Measurements from ENCODE around the gene INO80C. TPM values are rescaled to one million over a fixed set of nuclear protein-coding genes. Genes with fewer than 3 reads are reported as not detected.

Gene INO80C
- total RNA-seq, 1 donor: 11.5 TPM

GRCh38 chr18:35443847-35444246, 53.9 kb downstream of the INO80C start:
- H3K4me3 ChIP-seq (ENCODE audit: low read length): no peak overlapping the region
- no peaks in the 10 kb centered on the region for H3K4me1 ChIP-seq (ENCODE audit: insufficient read depth, low read length)
- H3K27me3 ChIP-seq (ENCODE audit: insufficient read depth, low read length): no peaks in the 10 kb centered on the region
- H3K9me3 ChIP-seq (ENCODE audit: low read depth, low read length): no peaks in the 10 kb centered on the region

GRCh38 chr18:35443434-35443833, 54.3 kb downstream of the INO80C start:
- H3K4me3 ChIP-seq (ENCODE audit: low read length): no peak overlapping the region
- H3K4me1 ChIP-seq (ENCODE audit: insufficient read depth, low read length): no peaks in the 10 kb centered on the region
- H3K9me3 ChIP-seq (ENCODE audit: low read depth, low read length): no peaks in the 10 kb centered on the region
- H3K27me3 ChIP-seq (ENCODE audit: insufficient read depth, low read length): no peaks in the 10 kb centered on the region

GRCh38 chr18:35442701-35443100, 55.1 kb downstream of the INO80C start:
- Histone ChIP-seq H3K9me3 (ENCODE audit: low read depth, low read length) (no peaks in the 10 kb centered on the region), H3K27me3 (ENCODE audit: insufficient read depth, low read length) (no peaks in the 10 kb centered on the region), H3K4me1 (ENCODE audit: insufficient read depth, low read length) (no peaks in the 10 kb centered on the region), H3K4me3 (ENCODE audit: low read length) (no peak overlapping the region)

- H3K27me3 ChIP-seq (ENCODE audit: insufficient read depth, low read length): no peaks in the 10 kb centered on the region
- no peaks in the 10 kb centered on the region for H3K9me3 ChIP-seq (ENCODE audit: low read depth, low read length)
- H3K4me3 ChIP-seq (ENCODE audit: low read length): no peak overlapping the region
- H3K4me1 ChIP-seq (ENCODE audit: insufficient read depth, low read length): no peaks in the 10 kb centered on the region
These were observed 55.7 kb downstream of the INO80C start for GRCh38 chr18:35441857-35442595.

GRCh38 chr18:35438480-35439234, 59.1 kb downstream of the INO80C start:
- Histone ChIP-seq H3K4me3 (ENCODE audit: low read length) (no peak overlapping the region), H3K4me1 (ENCODE audit: insufficient read depth, low read length) (no peaks in the 10 kb centered on the region), H3K9me3 (ENCODE audit: low read depth, low read length) (peaks cover 8% of the 10 kb centered on the region), H3K27me3 (ENCODE audit: insufficient read depth, low read length) (no peaks in the 10 kb centered on the region)

- Histone ChIP-seq H3K4me1 (ENCODE audit: insufficient read depth, low read length) (no peaks in the 10 kb centered on the region), H3K9me3 (ENCODE audit: low read depth, low read length) (peaks cover 8% of the 10 kb centered on the region), H3K4me3 (ENCODE audit: low read length) (no peak overlapping the region), H3K27me3 (ENCODE audit: insufficient read depth, low read length) (no peaks in the 10 kb centered on the region)
These were observed 59.9 kb downstream of the INO80C start for GRCh38 chr18:35437836-35438235.

- Histone ChIP-seq H3K27me3 (ENCODE audit: insufficient read depth, low read length) (no peaks in the 10 kb centered on the region), H3K9me3 (ENCODE audit: low read depth, low read length) (peaks cover 8% of the 10 kb centered on the region), H3K4me3 (ENCODE audit: low read length) (no peak overlapping the region), H3K4me1 (ENCODE audit: insufficient read depth, low read length) (no peaks in the 10 kb centered on the region)
These were observed 61.6 kb downstream of the INO80C start for GRCh38 chr18:35436076-35436649.

- H3K4me1 ChIP-seq (ENCODE audit: insufficient read depth, low read length): no peaks in the 10 kb centered on the region
- no peak overlapping the region for H3K4me3 ChIP-seq (ENCODE audit: low read length)
- H3K27me3 ChIP-seq (ENCODE audit: insufficient read depth, low read length): no peaks in the 10 kb centered on the region
- peaks cover 8% of the 10 kb centered on the region for H3K9me3 ChIP-seq (ENCODE audit: low read depth, low read length)
These were observed 62.4 kb downstream of the INO80C start for GRCh38 chr18:35435401-35435800.

GRCh38 chr18:35432565-35433001, 65.2 kb downstream of the INO80C start:
- no peaks in the 10 kb centered on the region for H3K27me3 ChIP-seq (ENCODE audit: insufficient read depth, low read length)
- H3K4me3 ChIP-seq (ENCODE audit: low read length): no peak overlapping the region
- peaks cover 8% of the 10 kb centered on the region for H3K9me3 ChIP-seq (ENCODE audit: low read depth, low read length)
- no peaks in the 10 kb centered on the region for H3K4me1 ChIP-seq (ENCODE audit: insufficient read depth, low read length)

- Histone ChIP-seq H3K27me3 (ENCODE audit: insufficient read depth, low read length) (no peaks in the 10 kb centered on the region), H3K9me3 (ENCODE audit: low read depth, low read length) (peaks cover 8% of the 10 kb centered on the region), H3K4me3 (ENCODE audit: low read length) (no peak overlapping the region), H3K4me1 (ENCODE audit: insufficient read depth, low read length) (no peaks in the 10 kb centered on the region)
These were observed 66.4 kb downstream of the INO80C start for GRCh38 chr18:35431374-35431741.

- H3K9me3 ChIP-seq (ENCODE audit: low read depth, low read length): peaks cover 5% of the 10 kb centered on the region
- no peak overlapping the region for H3K4me3 ChIP-seq (ENCODE audit: low read length)
- no peaks in the 10 kb centered on the region for H3K27me3 ChIP-seq (ENCODE audit: insufficient read depth, low read length)
- no peaks in the 10 kb centered on the region for H3K4me1 ChIP-seq (ENCODE audit: insufficient read depth, low read length)
These were observed 66.9 kb downstream of the INO80C start for GRCh38 chr18:35430721-35431373.

- no peaks in the 10 kb centered on the region for H3K27me3 ChIP-seq (ENCODE audit: insufficient read depth, low read length)
- no peaks in the 10 kb centered on the region for H3K9me3 ChIP-seq (ENCODE audit: low read depth, low read length)
- no peak overlapping the region for H3K4me3 ChIP-seq (ENCODE audit: low read length)
- no peaks in the 10 kb centered on the region for H3K4me1 ChIP-seq (ENCODE audit: insufficient read depth, low read length)
These were observed 71.0 kb downstream of the INO80C start for GRCh38 chr18:35426786-35427185.

- no peak overlapping the region for H3K4me3 ChIP-seq (ENCODE audit: low read length)
- H3K27me3 ChIP-seq (ENCODE audit: insufficient read depth, low read length): no peaks in the 10 kb centered on the region
- H3K4me1 ChIP-seq (ENCODE audit: insufficient read depth, low read length): no peaks in the 10 kb centered on the region
- no peaks in the 10 kb centered on the region for H3K9me3 ChIP-seq (ENCODE audit: low read depth, low read length)
These were observed 73.4 kb downstream of the INO80C start for GRCh38 chr18:35424356-35424755.

- Histone ChIP-seq H3K9me3 (ENCODE audit: low read depth, low read length) (no peaks in the 10 kb centered on the region), H3K4me1 (ENCODE audit: insufficient read depth, low read length) (no peaks in the 10 kb centered on the region), H3K4me3 (ENCODE audit: low read length) (no peak overlapping the region), H3K27me3 (ENCODE audit: insufficient read depth, low read length) (no peaks in the 10 kb centered on the region)
These were observed 75.5 kb downstream of the INO80C start for GRCh38 chr18:35422237-35422636.

- Histone ChIP-seq H3K4me3 (ENCODE audit: low read length) (no peak overlapping the region), H3K4me1 (ENCODE audit: insufficient read depth, low read length) (peaks cover 16% of the 10 kb centered on the region), H3K9me3 (ENCODE audit: low read depth, low read length) (no peaks in the 10 kb centered on the region), H3K27me3 (ENCODE audit: insufficient read depth, low read length) (no peaks in the 10 kb centered on the region)
These were observed 79.2 kb downstream of the INO80C start for GRCh38 chr18:35418610-35419009.
